Psoas muscle (tissue), 8 donors: Measurements from ENCODE around the gene ACTL7B. TPM values are rescaled to one million over a fixed set of nuclear protein-coding genes. Genes with fewer than 3 reads are reported as not detected.
"Not testable (repeated sequence)": the region's sequence is repeated elsewhere in the genome, so short reads cannot be mapped to it uniquely, and the experiment has no call there.

Experiments used
- ATAC-seq, 4 donors: fragments of 200-7000 bp; cut with Tn5 transposase; one replicate each; pipeline ENCODE4 v1.9.1; 2020; ENCODE audit warnings: moderate library complexity in 3 of 4, mild to moderate bottlenecking in 2 of 4
- DNase-seq, 2 donors: peaks; one replicate each; pipeline ENCODE4 v3.0.0-alpha.2; 2020
- H3K27ac ChIP-seq: fragments of 200-600 bp; one replicate; pipeline ENCODE4 v1.8.0; 2022
- H3K27me3 ChIP-seq, 3 donors: fragments of 200-600 bp in 1 of 3; one replicate each; pipeline versions ENCODE4 v1.6.1 to v1.8.0; 2013 to 2022; ENCODE audit warnings: low read length in 2 of 3, mild to moderate bottlenecking in 2 of 3, moderate library complexity in 1 of 3; ENCODE audit not compliant: insufficient read depth in 3 of 3
- H3K36me3 ChIP-seq, 2 donors: fragments of 200-600 bp in 1 of 2; one replicate each; pipeline versions ENCODE4 v1.6.1 to v1.8.0; 2013 to 2022; ENCODE audit warnings: low read depth in 1 of 2, mild to moderate bottlenecking in 1 of 2, moderate library complexity in 1 of 2; ENCODE audit not compliant: insufficient read depth in 1 of 2
- H3K4me1 ChIP-seq: fragments of 200-600 bp; one replicate; pipeline ENCODE4 v1.8.0; 2022
- H3K4me3 ChIP-seq: fragments of 200-600 bp; one replicate; pipeline ENCODE4 v1.8.0; 2022; ENCODE audit warnings: mild to moderate bottlenecking
- H3K9me3 ChIP-seq: fragments of 200-600 bp; one replicate; pipeline ENCODE4 v1.8.0; 2022
- WGBS, 3 donors: extraction: QIAGEN DNeasy Blood & Tissue Kit; methylation state at CpG; one replicate each; pipeline versions ENCODE4 v1.1.6 to v1.1.7; 2013; 5-methylcytosine and 5-hydroxymethylcytosine counted together
- intact Hi-C, 2 donors: fragments of 100-400 bp; cut with DNase I; formaldehyde crosslinking; loops; one replicate each; pipeline versions ENCODE4 v1.11.0 to v1.14.2; 2022
- polyA plus RNA-seq, 3 donors: library from polyadenylated mRNA; stranded (reverse); fragments of 200-250 nt; gene quantifications; one replicate each; pipeline ENCODE4 v1.2.3, GENCODE V29; 2013
- total RNA-seq, 4 donors: library from RNA; stranded (reverse); fragmentation: NEBNext Ultra II Directional in 2 of 4; extraction: Animal tissue kit (Norgen Biotek cat#: 25700) in 2 of 4; gene quantifications; one replicate each; pipeline versions ENCODE4 v1.2.1 to v1.2.4, GENCODE V29; 2021 to 2023
- TF ChIP-seq, protein P1 (sequence below): fragments of 200-600 bp; IDR thresholded peaks from one replicate; pipeline ENCODE4 v1.8.0; 2022; ENCODE audit warnings: antibody characterized with exemption
- donor health status: healthy with polysubstance abuse.
- donor health status: DM: no; HTN: no; CAD: no; lungs with moderate emphysema.
- donor health status: Bipolar disorder and iron deficiency.
- donor health status: healthy.
- donor health status: DM: yes; HTN: yes; CAD: no.
- donor health status: DM: no; HTN: no; CAD: no.
- donor health status: DM: no; HTN: no; CAD: no.
- donor health status: DM: yes; HTN: yes; CAD: no.

Gene ACTL7B
- total and polyA plus RNA-seq, 7 donors, result not detected

- WGBS, 3 donors, result 95 to 98% (median 98%) methylated on average over 3 of the region's 3 CpGs
- ATAC-seq, result no peak
- TF ChIP-seq, protein P1, sequence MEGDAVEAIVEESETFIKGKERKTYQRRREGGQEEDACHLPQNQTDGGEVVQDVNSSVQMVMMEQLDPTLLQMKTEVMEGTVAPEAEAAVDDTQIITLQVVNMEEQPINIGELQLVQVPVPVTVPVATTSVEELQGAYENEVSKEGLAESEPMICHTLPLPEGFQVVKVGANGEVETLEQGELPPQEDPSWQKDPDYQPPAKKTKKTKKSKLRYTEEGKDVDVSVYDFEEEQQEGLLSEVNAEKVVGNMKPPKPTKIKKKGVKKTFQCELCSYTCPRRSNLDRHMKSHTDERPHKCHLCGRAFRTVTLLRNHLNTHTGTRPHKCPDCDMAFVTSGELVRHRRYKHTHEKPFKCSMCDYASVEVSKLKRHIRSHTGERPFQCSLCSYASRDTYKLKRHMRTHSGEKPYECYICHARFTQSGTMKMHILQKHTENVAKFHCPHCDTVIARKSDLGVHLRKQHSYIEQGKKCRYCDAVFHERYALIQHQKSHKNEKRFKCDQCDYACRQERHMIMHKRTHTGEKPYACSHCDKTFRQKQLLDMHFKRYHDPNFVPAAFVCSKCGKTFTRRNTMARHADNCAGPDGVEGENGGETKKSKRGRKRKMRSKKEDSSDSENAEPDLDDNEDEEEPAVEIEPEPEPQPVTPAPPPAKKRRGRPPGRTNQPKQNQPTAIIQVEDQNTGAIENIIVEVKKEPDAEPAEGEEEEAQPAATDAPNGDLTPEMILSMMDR, result no peak
Measured at GRCh38 chr9:108850293-108850897, 5.4 kb downstream of the ACTL7B start.

GRCh38 chr9:108848296-108848695, 7.5 kb downstream of the ACTL7B start:
- H3K27ac ChIP-seq, H3K4me1 ChIP-seq, DNase-seq, H3K36me3 ChIP-seq, intact Hi-C loops, H3K9me3 ChIP-seq, H3K4me3 ChIP-seq, H3K27me3 ChIP-seq, ATAC-seq: not testable (repeated sequence)
- WGBS, 3 donors, result 94 to 97% (median 94%) methylated on average over 8 of the region's 8 CpGs

More at GRCh38 chr9:108850293-108850897, 5.4 kb downstream of the ACTL7B start:
- no peaks in the 10 kb centered on the region for H3K4me1 ChIP-seq
- H3K27ac ChIP-seq, result no peak overlapping the region
- no peak for DNase-seq
- no peak overlapping the region for H3K4me3 ChIP-seq
- H3K36me3 ChIP-seq, result no peaks in the 10 kb centered on the region
- intact Hi-C loops, result no loop called here
- no peaks in the 10 kb centered on the region for H3K9me3 ChIP-seq
- no peaks in the 10 kb centered on the region for H3K27me3 ChIP-seq

GRCh38 chr9:108845947-108846346, 9.8 kb downstream of the ACTL7B start:
- 88 to 96% (median 93%) methylated on average over 2 of the region's 2 CpGs for WGBS, 3 donors
- H3K36me3 ChIP-seq, result no peaks in the 10 kb centered on the region
- H3K27me3 ChIP-seq, result no peaks in the 10 kb centered on the region
- TF ChIP-seq, protein P1, result no peak
- ATAC-seq (no peak), DNase-seq (no peak)
- H3K4me1 ChIP-seq, result no peaks in the 10 kb centered on the region
- H3K9me3 ChIP-seq, result no peaks in the 10 kb centered on the region
- H3K27ac ChIP-seq, result no peak overlapping the region
- H3K4me3 ChIP-seq, result no peak overlapping the region
- intact Hi-C loops, result no loop called here

DNA sequence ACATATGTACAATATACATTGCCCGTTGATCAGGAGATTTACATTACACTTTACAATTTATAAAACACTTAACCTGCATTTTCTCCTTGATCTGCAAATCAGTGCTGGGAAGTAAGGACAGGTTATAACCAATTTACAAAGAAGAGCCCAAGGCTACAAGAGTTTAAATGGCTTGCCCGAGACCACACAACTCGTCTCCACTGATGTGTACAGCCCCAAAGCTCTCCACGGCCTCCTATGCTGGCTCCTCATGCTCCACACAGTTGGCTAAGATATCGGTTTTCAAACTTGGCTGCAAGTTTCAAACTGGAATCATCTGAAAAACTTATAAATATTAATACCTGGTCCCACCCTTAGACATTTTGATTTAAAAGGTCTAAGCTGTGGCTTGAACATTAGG, 10.3 kb downstream of the ACTL7B start:
- ATAC-seq (no peak), DNase-seq (no peak)
- no peak overlapping the region for H3K27ac ChIP-seq
- H3K27me3 ChIP-seq, result no peaks in the 10 kb centered on the region
- H3K36me3 ChIP-seq, result no peaks in the 10 kb centered on the region
- no peaks in the 10 kb centered on the region for H3K9me3 ChIP-seq
- 61 to 69% (median 64%) methylated on average over 5 of the region's 5 CpGs for WGBS, 3 donors
- H3K4me1 ChIP-seq, result no peaks in the 10 kb centered on the region
- no peak overlapping the region for H3K4me3 ChIP-seq
- TF ChIP-seq, protein P1, result no peak
- intact Hi-C loops, result no loop called here

DNA sequence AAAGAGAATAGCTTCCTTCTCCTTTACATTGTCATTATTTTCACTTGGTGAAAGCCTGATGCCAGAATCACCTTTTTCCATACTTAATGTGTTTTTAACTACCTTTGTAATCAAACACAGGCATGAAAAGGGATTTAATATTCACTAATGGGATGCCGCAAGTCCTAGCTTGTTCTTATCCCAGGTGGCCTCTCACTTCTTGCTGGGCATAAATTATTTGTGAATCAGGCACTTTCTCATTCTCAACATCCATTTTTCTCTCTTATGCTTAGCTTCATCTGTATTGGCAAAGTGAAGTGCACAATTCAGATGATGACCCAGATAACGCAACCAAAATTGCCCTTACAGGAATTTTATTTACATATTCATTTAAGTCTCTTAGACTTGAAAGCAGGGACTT, 10.9 kb downstream of the ACTL7B start:
- DNase-seq (no peak), ATAC-seq (no peak)
- no peaks in the 10 kb centered on the region for H3K36me3 ChIP-seq
- H3K27me3 ChIP-seq, result no peaks in the 10 kb centered on the region
- WGBS, 3 donors, result 82 to 96% (median 87%) methylated on average over 2 of the region's 2 CpGs
- H3K9me3 ChIP-seq, result no peaks in the 10 kb centered on the region
- H3K4me3 ChIP-seq, result no peak overlapping the region
- H3K27ac ChIP-seq, result no peak overlapping the region
- H3K4me1 ChIP-seq, result no peaks in the 10 kb centered on the region
- intact Hi-C loops, result no loop called here
- TF ChIP-seq, protein P1, result no peak
